ENCODE data around the gene PATJ.
"Not testable (repeated sequence)": the region's sequence is repeated elsewhere in the genome, so short reads cannot be mapped to it uniquely, and the experiment has no call there.

The PATJ gene

DNA sequence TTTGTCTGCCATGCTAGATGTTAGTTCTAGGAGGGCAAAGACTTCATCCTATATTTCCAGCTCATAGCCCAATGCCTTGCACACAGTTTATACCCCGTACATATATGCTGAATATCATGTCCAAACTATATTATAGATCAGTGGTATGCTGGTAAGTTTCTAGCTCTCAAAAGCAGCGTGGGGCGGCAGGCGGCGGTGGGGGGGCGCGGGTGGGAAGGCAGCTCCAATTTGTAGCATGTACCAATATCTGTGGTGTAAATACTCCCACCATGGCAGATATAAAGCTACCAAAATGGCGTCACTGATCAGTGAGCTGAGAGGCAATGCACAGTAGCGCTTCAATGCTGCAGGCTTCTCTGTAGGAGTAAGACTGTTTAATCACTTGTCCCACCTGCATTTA lies 77.1 kb downstream of the PATJ start:
- Histone ChIP-seq H3K36me3 (no peaks in the 10 kb centered on the region), H3K4me3 (ENCODE audit: low read depth in 1 of 2, low read length in 1 of 2) (no peak overlapping the region), H3K4me1 (ENCODE audit: control insufficient read depth in 1 of 2, insufficient read depth in 1 of 2, low read depth in 1 of 2, low read length in 1 of 2) (no peaks in the 10 kb centered on the region), H3K27ac (no peak overlapping the region), H3K9me3 (no peaks in the 10 kb centered on the region), H3K27me3 (no peaks in the 10 kb centered on the region)
- TF ChIP-seq, protein P1, sequence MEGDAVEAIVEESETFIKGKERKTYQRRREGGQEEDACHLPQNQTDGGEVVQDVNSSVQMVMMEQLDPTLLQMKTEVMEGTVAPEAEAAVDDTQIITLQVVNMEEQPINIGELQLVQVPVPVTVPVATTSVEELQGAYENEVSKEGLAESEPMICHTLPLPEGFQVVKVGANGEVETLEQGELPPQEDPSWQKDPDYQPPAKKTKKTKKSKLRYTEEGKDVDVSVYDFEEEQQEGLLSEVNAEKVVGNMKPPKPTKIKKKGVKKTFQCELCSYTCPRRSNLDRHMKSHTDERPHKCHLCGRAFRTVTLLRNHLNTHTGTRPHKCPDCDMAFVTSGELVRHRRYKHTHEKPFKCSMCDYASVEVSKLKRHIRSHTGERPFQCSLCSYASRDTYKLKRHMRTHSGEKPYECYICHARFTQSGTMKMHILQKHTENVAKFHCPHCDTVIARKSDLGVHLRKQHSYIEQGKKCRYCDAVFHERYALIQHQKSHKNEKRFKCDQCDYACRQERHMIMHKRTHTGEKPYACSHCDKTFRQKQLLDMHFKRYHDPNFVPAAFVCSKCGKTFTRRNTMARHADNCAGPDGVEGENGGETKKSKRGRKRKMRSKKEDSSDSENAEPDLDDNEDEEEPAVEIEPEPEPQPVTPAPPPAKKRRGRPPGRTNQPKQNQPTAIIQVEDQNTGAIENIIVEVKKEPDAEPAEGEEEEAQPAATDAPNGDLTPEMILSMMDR (IDR thresholded peaks at IDR 0.05), result no peak

DNA sequence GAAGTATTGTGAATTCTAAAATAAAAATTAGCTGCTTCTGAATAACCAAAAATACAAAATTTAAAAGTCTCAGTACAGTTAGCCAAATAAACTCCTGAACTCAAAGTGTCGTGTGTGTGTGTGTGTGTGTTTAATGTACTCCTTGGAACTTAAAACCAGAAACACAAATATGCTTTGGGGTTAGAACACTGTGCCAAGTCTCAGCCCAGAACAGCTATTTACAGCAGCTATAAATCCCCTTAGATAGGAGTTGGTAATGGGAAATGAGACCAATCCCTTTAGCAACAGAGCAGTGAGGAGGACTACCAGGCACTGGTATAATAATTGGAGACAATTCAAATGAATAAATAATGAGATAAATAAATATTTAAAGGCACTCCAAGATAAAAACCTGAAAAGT lies 83.1 kb downstream of the PATJ start:
- TF ChIP-seq, protein P1 (IDR thresholded peaks at IDR 0.05), result no peak
- Histone ChIP-seq H3K27ac (no peak overlapping the region), H3K27me3 (no peaks in the 10 kb centered on the region), H3K4me3 (ENCODE audit: low read depth in 1 of 2, low read length in 1 of 2) (no peak overlapping the region), H3K9me3 (no peaks in the 10 kb centered on the region), H3K4me1 (ENCODE audit: control insufficient read depth in 1 of 2, insufficient read depth in 1 of 2, low read depth in 1 of 2, low read length in 1 of 2) (peaks cover 9 to 10% of the 10 kb centered on the region in 2 experiments), H3K36me3 (no peaks in the 10 kb centered on the region)

DNA sequence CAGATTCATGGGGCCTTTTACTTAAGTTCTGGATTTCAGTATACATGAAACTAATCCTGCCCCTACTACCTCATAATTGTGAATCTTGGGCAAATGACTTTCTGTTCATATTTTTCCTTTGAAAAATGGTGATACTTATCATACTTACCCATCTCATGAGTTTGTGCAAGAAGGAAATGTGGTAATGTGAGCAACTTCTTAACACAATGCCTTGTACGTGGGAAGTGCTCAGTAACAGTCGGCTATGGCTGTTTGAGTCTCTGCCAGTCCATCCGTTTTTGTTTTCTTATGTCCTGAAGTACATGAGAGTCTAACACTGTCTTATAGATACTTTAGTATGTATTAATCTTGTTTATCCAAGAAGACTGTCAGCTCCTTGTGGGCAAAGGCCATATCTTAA lies 86.5 kb downstream of the PATJ start:
- Histone ChIP-seq H3K27me3 (no peaks in the 10 kb centered on the region), H3K4me3 (ENCODE audit: low read depth in 1 of 2, low read length in 1 of 2) (no peak overlapping the region), H3K27ac (no peak overlapping the region), H3K36me3 (no peaks in the 10 kb centered on the region), H3K4me1 (ENCODE audit: control insufficient read depth in 1 of 2, insufficient read depth in 1 of 2, low read depth in 1 of 2, low read length in 1 of 2) (peaks cover 9 to 10% of the 10 kb centered on the region in 2 experiments), H3K9me3 (no peaks in the 10 kb centered on the region)
- TF ChIP-seq, protein P1 (IDR thresholded peaks at IDR 0.05), result no peak

DNA sequence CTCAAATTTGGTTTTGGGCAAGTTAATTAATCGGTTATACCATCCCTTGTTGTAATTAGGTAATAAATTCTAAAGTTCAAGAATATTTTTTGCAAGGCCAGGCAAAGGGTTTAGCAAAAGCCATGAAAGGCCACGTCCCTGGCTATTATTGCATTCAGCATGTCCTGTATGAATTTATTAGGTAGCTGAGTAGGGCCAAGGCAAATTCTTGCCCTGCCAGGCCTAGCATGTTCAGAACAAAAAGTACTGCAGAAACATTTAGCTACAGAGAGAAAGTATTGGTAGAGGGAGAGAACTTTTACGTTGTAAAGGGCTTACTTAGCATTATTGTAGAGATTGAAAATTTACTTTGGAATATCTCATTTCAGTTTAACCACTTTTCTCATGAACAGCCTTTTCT lies 94.4 kb downstream of the PATJ start:
- H3K27ac ChIP-seq, result no peak overlapping the region
- no peaks in the 10 kb centered on the region for H3K36me3 ChIP-seq
- no peaks in the 10 kb centered on the region for H3K27me3 ChIP-seq
- H3K9me3 ChIP-seq, result no peaks in the 10 kb centered on the region
- H3K4me3 ChIP-seq (ENCODE audit: low read depth in 1 of 2, low read length in 1 of 2), result no peak overlapping the region
- H3K4me1 ChIP-seq (ENCODE audit: control insufficient read depth in 1 of 2, insufficient read depth in 1 of 2, low read depth in 1 of 2, low read length in 1 of 2), result no peaks in the 10 kb centered on the region
- TF ChIP-seq, protein P1 (IDR thresholded peaks at IDR 0.05), result no peak

DNA sequence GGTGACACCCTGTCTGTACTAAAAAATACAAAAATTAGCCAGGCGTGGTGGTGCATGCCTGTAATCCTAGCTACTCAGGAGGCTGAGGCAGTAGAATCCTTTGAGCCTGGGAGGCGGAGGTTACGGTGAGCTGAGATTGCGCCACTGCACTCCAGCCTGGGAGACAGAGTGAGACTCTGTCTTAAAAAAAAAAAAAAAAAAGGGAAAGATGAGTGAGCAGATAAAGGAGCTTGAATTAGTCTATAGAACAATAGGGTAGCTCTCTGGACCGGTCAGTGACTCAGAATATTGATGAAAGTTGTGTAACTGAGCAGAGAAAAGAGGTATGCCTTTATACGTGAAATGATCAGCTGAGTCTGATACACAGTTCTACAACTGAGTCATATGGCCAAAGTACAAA lies 95.3 kb downstream of the PATJ start:
- H3K9me3 ChIP-seq; H3K4me3 ChIP-seq (ENCODE audit: low read depth in 1 of 2, low read length in 1 of 2); H3K27ac ChIP-seq; H3K4me1 ChIP-seq (ENCODE audit: control insufficient read depth in 1 of 2, insufficient read depth in 1 of 2, low read depth in 1 of 2, low read length in 1 of 2); H3K27me3 ChIP-seq; H3K36me3 ChIP-seq: not testable (repeated sequence)

DNA sequence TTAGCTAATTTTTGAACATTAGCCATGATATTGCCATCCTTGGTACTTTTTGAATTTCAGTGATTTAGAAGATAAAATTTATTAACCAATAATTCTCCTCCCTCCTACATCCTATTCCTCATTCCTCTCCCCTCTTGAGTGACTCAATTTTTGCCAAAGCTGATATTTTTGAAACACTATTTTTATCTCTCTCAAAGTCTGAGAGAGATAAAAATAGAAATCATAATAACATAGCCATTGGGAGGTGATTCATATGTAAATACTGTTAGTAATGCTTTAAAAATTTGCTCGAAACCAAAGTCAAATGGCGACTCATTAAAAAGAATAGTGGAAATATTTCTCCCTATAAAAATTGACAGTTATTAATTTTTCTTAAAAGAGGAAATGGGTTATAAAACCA lies 97.4 kb downstream of the PATJ start:
- Histone ChIP-seq H3K4me1 (ENCODE audit: control insufficient read depth in 1 of 2, insufficient read depth in 1 of 2, low read depth in 1 of 2, low read length in 1 of 2) (no peaks in the 10 kb centered on the region), H3K36me3 (no peaks in the 10 kb centered on the region), H3K27me3 (no peaks in the 10 kb centered on the region), H3K4me3 (ENCODE audit: low read depth in 1 of 2, low read length in 1 of 2) (no peak overlapping the region), H3K9me3 (no peaks in the 10 kb centered on the region), H3K27ac (no peak overlapping the region)
- TF ChIP-seq, protein P1 (IDR thresholded peaks at IDR 0.05), result no peak

All from neutrophil (primary cell).